ENCODE measurements around the gene SND1. TPM values are rescaled to one million over a fixed set of nuclear protein-coding genes. Genes with fewer than 3 reads are reported as not detected.

Gene SND1
- total and polyA plus RNA-seq, 2 donors (not counting 1 experiment from before 2014, with no cell fraction given): 44.4 to 165 TPM

GRCh38 chr7:127961786-127962453 lies 309.9 kb downstream of the SND1 start:
- intact Hi-C loops (cut with micrococcal nuclease): no loop called here
- peaks cover 0 to 22% of the 10 kb centered on the region in 2 experiments for H3K36me3 ChIP-seq (replicated peaks in 1 of 2; ENCODE audit: control extremely low read depth in 1 of 2, control insufficient read depth in 1 of 2, extremely low read depth in 1 of 2, insufficient read depth in 2 of 2, low read length in 1 of 2)

More at GRCh38 chr7:127961786-127962453, 309.9 kb downstream of the SND1 start:
- H3K4me1 ChIP-seq (ENCODE audit: control insufficient read depth in 2 of 2, insufficient read depth in 2 of 2, low read length in 2 of 2): no peaks in the 10 kb centered on the region
- H3K4me3 ChIP-seq (ENCODE audit: control extremely low read depth in 1 of 5, extremely low read depth in 1 of 5, insufficient read depth in 1 of 5, low read depth in 2 of 5, low read length in 4 of 5): no peak overlapping the region
- H3K4me2 ChIP-seq (replicated peaks; ENCODE audit: low read depth, low read length, poor library complexity, severe bottlenecking): no peak overlapping the region
- no peak for DNase-seq
- no peak for TF ChIP-seq CTCF (IDR thresholded peaks at IDR 0.05)
- no peak for TF ChIP-seq EZH2 (IDR thresholded peaks at IDR 0.05; ENCODE audit: borderline replicate concordance, insufficient read depth, low read depth, low read length, poor library complexity, severe bottlenecking)
- ChIA-PET CTCF (interaction anchor here (0.6 kb wide), 1 partner anchor 224 kb away, joined by 3 read pairs; no protein-coding TSS in a partner anchor), POLR2A (no interaction called here)
- H3K9me3 ChIP-seq (ENCODE audit: control extremely low read depth in 1 of 3, control insufficient read depth in 2 of 3, insufficient read depth in 1 of 3, low read length in 2 of 3): no peaks in the 10 kb centered on the region
- peaks cover 9% of the 10 kb centered on the region for H3K79me2 ChIP-seq (ENCODE audit: control insufficient read depth, insufficient read depth, low read length)
- ATAC-seq (ENCODE audit: low read depth): no peak
- no peaks in the 10 kb centered on the region for H4K20me1 ChIP-seq (ENCODE audit: control insufficient read depth, insufficient read depth, low read length, poor library complexity, severe bottlenecking)
- 100% methylated on average over 1 of the region's 9 CpGs for WGBS (ENCODE audit: insufficient coverage)
- peaks cover 10% of the 10 kb centered on the region for H3K4me1 Mint-ChIP-seq
- no peaks in the 10 kb centered on the region for H3K27me3 Mint-ChIP-seq
- peaks cover 2% of the 10 kb centered on the region for H3K9me3 Mint-ChIP-seq (ENCODE audit: insufficient read depth)
- no peak overlapping the region for H3K27ac Mint-ChIP-seq
- no peak overlapping the region for H3K27ac ChIP-seq (ENCODE audit: low read length in 2 of 2)
- H3K4me3 Mint-ChIP-seq: no peak overlapping the region
- H3K9ac ChIP-seq (ENCODE audit: low read length): no peak overlapping the region
- no peak overlapping the region for H2AFZ ChIP-seq (ENCODE audit: insufficient read depth, low read depth, low read length, poor library complexity, severe bottlenecking)
- no peaks in the 10 kb centered on the region for H3K27me3 ChIP-seq (replicated peaks in 1 of 4; ENCODE audit: control extremely low read depth in 1 of 4, control insufficient read depth in 3 of 4, insufficient read depth in 4 of 4, low read length in 3 of 4)

Measured in B cell (primary cell).